ENCODE data around the gene COL6A5.
"Not testable (repeated sequence)": the region's sequence is repeated elsewhere in the genome, so short reads cannot be mapped to it uniquely, and the experiment has no call there.

Gene COL6A5

GRCh38 chr3:130386604-130387263 is 41.3 kb downstream of the COL6A5 start:
- no peak for DNase-seq

DNA sequence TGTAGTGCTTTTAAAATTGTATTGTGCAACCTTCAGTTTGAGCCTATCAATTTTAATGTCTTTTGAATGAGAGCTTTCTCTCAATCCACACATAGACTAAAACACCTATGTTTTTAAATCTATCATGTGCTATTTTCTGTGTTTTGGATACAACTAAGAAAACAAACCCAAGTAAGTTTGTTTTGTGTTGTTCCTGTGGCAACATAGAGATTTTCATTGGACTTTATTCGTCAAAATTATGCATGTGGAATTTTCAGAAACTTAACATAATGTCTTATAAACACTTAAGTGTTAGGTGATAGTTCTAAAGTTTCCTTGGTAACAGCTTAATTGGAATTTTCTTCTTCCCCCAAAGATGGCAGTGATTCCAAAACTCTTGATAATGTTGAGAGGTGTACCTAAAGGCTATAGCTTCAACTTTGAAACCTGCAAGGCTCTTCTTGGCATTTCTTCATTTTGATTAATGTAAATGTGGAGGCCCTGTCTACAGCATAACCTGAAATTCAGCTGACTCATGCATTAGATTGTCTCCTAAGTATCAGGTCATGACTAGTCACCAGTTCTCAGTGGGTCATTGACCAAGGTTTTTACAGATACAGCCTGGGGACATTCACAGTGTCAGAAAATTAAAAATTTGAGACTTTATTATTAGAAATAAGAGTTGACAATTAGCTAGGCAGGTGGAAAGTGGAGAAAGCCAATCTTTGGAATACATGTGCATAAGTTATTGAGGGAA is 44.4 kb downstream of the COL6A5 start:
- no peak for DNase-seq

DNA sequence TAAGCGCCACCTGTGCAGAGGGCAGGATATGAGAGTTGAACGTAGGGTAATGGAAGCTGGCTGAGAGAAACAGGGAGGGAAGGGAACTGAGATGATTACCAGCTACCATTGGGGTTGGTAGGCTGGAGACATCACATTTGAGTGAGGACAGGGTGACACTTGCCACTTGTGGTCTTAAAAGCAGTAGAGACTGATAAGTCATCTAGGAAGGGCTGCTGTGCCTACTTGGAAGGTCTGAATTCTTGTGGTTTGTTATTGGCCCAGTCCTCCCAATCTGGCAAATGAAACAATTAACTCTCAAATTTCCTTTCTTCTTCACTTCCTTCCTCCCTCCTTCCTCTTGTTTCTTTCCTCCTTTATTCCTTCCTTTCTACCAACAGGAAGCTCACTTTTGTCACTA is 46.8 kb downstream of the COL6A5 start:
- DNase-seq = no peak

- DNase-seq = no peak
Measured at GRCh38 chr3:130393594-130393993, 48.1 kb downstream of the COL6A5 start.

- no peak for DNase-seq
Measured at GRCh38 chr3:130395331-130395730, 49.9 kb downstream of the COL6A5 start.

DNA sequence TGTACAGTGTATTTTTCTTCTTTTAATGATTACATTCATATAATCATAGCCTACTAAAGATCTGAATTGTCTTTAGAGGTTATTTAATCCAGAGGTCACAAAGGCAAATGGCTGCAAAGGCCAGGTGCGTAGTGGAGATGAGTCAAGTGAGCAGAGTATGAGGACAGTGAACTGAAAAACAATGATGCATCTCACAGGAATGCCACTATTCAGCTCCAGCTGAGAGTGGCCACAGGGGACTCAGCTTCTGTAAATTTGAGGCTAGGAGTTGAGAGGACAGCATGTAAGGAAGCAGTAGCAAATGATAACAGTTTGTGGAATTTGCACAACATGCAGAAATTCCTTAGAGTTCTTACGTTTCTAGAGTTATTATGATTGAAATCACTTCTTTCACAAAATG is 50.4 kb downstream of the COL6A5 start:
- no peak for DNase-seq

DNA sequence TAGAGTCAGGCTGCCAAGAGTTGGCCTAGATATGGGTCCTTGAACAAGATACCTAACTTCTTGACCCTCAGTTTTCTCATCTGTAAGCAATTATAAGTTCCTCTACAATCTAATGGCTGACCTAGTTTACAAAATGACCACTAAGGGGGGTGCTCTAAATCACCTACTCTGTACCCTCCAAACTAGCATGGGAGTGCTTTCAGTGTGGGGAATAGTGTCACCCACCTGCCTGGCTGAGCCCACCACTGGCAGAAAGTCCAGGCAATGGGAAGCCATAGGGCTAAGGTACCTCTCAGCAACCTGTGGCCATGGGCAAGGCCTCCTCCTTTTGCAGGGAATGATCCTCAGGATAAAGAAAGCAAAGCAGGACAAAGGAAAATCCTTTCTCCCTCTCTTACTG is 58.9 kb downstream of the COL6A5 start:
- no peak for DNase-seq

GRCh38 chr3:130405956-130406355 is 60.5 kb downstream of the COL6A5 start:
- DNase-seq = no peak

- not testable (repeated sequence) for DNase-seq
Measured at GRCh38 chr3:130408253-130408652, 62.8 kb downstream of the COL6A5 start.

DNA sequence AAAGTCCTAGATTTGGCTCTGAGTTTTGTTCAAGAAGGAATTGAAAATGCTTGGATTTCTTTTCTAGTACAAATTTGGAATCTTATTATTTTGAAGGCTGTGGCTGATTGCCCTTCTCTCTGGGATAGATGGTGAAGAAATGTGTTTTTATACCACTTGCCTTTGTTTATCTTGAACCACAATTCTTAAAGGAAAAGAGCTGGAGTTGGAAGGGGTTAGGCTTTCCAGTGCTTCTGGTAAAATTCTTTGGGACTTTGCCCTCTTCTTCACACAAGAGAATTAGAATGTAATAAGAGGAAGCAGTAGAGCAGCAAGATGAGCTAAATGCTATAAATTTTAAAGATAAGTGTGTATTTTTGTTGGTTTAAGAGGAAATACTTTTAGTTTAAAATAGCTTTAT is 65.8 kb downstream of the COL6A5 start:
- no peak for DNase-seq

GRCh38 chr3:130412991-130413560 is 67.6 kb downstream of the COL6A5 start:
- no peak for DNase-seq

- no peak for DNase-seq
Measured at GRCh38 chr3:130414457-130414856, 69.0 kb downstream of the COL6A5 start.

DNA sequence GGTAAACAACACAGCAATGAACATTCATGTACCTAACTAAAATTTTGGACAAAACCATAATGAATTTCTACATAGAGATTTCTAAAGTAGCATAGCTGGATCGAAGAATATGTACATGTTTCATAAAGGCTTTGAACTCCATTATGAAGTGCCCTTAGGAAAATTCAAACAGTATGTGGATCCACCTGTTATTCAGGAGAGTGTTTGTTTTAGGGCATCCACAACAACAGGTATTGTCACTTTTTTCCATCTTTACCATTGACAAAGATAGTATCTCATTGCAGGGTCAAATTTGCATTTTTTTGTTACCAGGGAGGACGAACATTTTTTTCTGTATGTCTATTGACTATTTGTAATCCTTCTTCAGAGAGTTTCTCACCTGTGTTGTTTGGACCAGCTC is 75.0 kb downstream of the COL6A5 start:
- no peak for DNase-seq

- no peak for DNase-seq
Measured at GRCh38 chr3:130423064-130423463, 77.6 kb downstream of the COL6A5 start.

- DNase-seq = no peak
Measured at GRCh38 chr3:130424837-130425236, 79.4 kb downstream of the COL6A5 start.

GRCh38 chr3:130425484-130425883 is 80.0 kb downstream of the COL6A5 start:
- DNase-seq = no peak

- no peak for DNase-seq
Measured at GRCh38 chr3:130426206-130426605, 80.7 kb downstream of the COL6A5 start.

DNA sequence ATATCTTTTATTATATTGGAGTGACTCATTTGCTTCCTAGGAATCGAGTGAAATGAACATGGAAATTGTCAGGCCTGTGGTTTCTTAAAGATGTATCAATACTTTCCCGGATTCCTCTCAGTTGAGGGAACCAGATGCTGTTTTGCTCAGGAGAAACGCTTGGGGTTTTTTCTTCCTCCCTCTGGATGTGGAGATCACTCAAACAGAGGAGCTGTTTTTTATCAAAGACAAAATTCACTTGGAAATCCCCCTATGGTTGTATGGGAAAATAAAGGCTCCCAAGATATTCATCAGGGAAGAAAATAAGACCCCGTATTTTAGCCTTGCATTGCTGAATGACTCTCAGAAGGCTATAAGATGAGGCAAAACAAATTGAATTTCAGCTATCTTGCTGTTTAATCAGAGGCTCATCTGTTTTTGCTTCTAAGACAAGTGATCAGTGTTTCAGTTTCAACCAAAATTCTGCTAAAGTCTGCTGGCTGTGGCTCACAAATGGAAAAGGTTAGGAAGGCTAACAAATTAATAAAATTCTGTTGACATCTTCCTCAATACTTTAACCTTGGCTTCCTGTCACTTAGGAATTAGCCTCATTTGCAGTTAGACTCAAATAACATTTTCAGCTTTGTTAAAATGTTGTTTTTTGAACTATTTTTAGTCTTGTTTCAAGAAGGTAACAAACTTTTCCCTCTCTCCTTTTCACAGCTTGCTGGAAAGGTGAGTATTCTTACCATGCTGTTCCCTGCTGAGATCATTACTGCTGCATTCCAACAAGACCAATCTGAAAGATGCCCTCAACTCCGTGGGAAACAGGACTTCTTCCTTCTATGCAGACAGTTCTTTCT is 83.6 kb downstream of the COL6A5 start:
- no peak for DNase-seq

DNA sequence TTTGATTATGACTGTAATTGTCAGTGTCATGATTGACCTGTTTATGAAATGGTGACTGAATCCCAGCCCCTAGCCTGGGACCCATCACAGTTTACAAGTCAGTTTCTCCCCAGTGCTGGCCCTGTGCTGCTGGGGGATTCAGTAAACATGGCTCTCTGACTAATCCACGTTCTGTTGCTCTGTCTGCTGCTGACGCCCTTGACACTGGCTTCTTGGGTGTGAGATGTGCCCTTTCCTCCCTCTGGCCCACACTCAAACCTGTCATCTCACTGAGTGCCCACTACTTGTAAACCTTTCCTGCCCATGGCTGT is 84.2 kb downstream of the COL6A5 start:
- DNase-seq = no peak

DNA sequence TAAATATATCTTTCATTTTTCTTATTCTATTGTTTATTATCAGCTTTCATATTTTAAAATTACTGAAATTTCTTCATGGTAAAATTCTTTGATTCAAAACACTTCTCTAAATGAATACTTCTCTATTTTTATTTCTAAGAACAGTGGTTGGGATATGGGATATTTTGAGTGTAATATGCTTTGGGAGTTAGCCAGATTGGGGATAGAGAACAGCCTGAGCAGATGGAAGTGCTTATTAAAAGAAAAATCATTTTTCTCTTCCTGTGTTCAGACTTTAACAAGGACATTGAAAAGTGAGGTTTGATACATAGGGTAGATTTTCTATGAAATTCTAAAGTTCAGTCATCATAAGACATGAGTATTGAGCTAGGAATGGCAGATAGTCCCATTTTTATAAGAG is 84.8 kb downstream of the COL6A5 start:
- no peak for DNase-seq

GRCh38 chr3:130432086-130432485 is 86.6 kb downstream of the COL6A5 start:
- not testable (repeated sequence) for DNase-seq

DNA sequence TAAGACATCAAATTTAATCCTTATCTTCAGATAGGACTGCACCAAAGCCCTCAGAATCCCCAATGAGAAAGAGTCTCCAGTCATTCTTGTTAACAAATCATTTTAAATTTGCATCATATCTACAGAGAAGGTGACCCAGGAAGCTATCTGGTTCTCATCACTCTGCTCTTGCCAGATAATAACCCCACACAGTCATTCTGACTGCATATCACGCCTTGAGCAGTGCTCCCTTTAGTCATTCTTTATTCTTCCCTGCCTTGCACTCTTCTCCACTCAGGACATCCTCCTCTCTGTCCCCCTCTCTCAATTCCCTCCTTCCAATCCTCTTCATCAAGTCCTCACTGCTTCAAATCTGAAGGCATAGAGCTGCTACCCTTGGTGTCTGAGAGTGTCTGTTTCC is 87.8 kb downstream of the COL6A5 start:
- no peak for DNase-seq

DNA sequence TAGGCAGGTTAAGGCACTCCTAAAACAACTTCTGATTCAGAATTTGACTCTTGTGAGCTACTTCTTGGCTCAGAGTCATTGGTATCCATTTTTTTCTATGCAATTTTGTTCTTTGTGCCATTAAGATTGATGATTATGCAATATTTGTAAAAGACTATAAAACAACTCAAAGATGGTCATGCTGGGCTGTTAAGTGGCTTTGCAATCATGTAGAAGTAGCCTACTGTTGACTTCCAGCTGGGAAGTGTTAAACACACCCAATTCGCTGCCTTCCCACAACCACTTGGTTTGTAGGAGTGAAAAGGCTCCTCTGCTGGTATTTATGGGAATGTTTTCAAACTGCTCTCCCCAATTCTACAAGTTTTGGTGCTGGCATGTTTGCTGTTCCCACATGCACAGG is 96.8 kb downstream of the COL6A5 start:
- DNase-seq = no peak

GRCh38 chr3:130446840-130447239 is 101.4 kb downstream of the COL6A5 start:
- not testable (repeated sequence) for DNase-seq

All from stimulated activated naive CD4-positive, alpha-beta T cell treated with Interleukin-2 at 50 U/mL for 16 hours (primary cell).